HK-2 (cell line): Measurements from ENCODE around the gene POTEC.
"Not testable (repeated sequence)": the region's sequence is repeated elsewhere in the genome, so short reads cannot be mapped to it uniquely, and the experiment has no call there.

ENCODE experiments used
- DNase-seq: peaks from one replicate; pipeline ENCODE4 v3.0.0-alpha.2; 2018; ENCODE audit not compliant: unreplicated experiment

Gene POTEC

DNA sequence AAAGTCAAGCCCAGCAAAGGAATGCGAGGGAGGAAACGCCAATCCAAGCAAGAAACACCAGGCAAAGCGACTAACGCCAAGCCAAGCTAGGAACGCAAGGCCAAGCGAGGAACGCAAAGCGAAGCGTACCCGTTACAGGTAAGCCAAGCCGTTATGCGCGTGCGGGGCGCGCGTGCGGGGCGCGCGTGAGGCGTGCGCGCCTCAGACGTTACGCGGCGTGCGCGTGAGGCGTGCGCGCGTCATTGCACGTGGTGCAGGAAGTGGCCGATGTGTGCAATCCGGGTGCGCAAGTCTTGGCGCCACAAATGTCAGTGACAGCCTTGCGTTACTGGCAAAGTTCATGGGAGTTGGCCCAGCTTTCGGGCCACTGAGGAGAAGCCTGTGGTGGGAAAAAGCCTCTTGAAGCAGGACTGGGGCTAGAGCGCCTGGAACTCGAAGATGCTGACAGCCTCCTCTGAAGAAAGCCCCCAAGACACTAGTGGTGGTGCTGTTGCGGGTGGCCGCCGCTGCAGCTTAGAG lies at the start of gene POTEC:
Gene POTEC, minus strand, starts transcription at position 155 of the 519 bp plus-strand sequence. CDS start 454 bp downstream, outside the sequence.
- DNase-seq = not testable (repeated sequence)

DNA sequence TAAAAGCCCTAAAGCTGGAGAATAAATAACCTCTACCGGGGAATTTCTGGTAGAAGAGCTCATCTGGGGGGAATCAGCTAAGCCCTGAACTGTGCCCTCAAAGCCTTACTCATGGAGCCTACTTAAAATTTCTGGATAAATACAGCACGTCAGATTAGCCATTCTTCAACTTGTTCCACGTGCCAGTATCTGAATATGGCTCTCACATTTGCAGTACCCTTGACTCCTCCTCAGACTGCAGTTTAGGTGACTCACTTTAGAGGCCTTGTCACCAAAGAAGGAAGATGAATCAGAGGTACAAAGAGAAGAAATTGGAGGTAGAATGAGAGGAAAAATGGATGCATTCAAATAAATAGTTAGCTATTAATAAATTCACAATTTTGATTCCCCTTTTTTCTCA lies 34.6 kb upstream of the POTEC start:
- peak; percentile 15 for DNase-seq

GRCh38 chr18:14559502-14559901 lies 16.1 kb upstream of the POTEC start:
- DNase-seq = not testable (repeated sequence)

GRCh38 chr18:14531659-14532058 lies 11.7 kb downstream of the POTEC start:
- DNase-seq = not testable (repeated sequence)

DNA sequence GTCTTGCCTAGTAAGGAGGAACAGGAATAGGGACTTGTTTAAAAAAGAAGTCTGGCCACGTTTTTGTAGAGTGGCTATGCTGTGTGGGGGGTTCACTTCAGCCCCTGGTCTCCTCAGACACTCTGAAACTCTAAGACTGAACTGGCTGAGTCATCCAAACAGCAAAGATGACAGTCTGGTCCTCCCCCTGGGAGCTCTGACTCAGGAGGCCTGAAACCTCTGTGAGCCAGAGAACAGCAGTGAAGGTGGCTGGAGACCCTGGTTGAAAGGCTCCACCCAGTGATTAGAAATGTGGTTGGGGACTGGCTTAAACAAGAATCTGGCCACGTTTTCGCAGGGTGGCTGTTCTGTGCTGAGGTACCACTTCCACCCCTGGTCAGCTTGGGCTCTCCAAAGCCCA lies 32.7 kb downstream of the POTEC start:
- peak; percentile 10 for DNase-seq

- not testable (repeated sequence) for DNase-seq
Measured at GRCh38 chr18:14503691-14504090, 39.7 kb downstream of the POTEC start.

DNA sequence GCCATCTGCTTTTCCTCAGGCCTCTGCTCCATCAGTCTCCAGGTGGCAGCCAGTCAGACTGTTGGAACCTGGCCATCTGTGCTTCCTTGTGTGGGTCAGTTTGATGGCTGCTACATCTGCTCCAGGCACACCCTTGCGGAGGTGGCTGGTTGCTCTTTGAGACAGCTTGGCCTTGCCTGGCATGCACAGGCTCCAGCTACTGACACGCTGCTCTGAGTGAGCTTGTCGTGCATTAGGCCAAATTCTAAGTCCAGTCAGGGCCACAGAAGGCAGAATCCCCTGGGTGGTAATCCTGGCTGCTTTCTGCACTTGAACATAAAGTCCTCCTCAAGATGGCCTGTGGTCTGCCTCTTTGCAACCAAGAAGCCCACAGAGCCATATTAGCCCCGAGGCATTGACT lies 41.5 kb downstream of the POTEC start:
- DNase-seq = not testable (repeated sequence)

DNA sequence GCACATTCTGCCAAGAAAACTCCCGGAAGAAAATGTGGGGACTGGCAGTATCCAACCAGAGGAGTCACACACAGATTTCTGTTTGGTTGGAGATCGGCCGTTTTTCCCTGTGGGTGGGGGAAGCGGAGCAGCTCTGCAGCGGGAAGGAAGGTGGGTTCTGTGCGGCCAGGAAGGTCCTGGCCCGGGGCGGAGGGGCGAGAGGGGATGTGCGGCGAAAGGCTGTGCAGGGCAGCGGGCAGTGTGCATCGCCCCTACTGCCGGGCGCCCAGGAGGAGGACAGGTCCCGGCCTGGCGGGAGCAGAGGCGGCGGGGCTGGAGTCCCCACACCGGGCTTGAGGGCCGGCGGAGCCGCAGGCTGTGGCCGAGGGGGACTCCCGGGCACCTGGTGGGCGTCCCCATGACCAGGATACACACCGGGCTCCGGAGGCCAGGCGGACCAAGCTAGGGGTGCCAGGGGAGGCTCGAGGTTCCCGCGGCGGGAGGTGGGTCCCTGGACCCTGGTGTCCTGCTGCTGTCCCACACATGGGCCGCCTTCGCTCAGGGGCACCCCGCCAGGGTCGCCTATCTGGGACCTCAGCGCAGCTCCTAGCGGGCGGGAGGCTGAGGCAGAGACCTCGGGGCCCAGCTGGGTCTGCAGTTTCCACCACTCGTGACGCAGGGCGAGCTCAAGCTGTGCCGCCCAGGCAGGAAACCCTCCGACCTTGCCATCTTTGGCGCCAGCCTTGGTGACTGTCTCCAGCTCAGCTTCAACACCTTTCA lies 54.0 kb downstream of the POTEC start:
- not testable (repeated sequence) for DNase-seq

DNA sequence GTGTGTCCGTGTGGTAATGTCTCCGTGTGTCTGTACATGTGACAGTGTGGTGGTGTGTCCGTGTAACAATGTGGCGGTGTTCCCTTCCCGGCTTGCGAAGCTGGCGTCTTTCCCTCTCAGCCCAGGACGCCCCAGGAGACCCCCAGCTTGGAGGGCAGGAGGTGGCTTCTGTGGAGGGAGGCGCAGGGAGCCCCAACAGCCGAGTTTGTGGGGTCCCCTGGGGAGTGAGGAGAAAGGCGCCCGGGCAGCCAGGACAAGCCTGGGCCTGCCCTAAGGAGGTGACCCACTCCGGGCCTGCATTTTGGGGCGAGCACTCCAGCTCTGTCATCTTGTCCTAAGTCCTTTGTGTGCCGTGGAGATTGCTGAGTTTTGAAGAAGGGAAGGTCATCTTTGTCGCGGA lies 54.6 kb downstream of the POTEC start:
- DNase-seq = not testable (repeated sequence)

DNA sequence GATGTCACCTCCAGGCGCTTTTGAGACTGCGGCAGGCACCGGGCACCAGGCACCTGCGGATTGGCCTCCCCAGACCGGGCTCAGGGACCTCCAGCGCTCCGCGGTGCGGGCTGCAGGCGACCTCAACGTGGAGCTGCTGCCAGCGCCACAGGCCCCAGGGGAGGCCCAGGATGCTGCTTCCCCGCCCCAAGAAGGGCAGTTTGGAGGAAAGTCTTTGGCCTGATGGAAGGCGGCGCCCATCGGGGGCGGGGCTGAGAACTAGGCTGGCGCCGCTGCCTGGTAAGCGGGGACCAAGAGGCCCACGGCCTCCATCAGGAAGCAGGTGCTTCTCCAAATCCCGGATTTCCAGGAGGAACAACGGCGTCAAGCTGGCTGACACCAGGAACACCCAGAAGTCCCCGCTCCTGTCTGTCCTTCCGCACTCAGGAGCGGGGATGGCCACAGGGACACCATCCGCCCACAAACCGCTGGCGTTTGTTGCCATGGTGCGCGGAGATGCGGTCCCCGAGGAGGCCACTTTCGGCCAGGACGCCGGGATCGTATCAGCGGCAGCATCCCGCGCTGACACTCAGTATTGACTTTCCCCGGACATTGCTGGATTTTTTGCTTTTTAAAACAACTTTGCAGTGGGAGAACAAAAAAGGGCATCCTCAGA lies 56.3 kb downstream of the POTEC start:
- DNase-seq = not testable (repeated sequence)

DNA sequence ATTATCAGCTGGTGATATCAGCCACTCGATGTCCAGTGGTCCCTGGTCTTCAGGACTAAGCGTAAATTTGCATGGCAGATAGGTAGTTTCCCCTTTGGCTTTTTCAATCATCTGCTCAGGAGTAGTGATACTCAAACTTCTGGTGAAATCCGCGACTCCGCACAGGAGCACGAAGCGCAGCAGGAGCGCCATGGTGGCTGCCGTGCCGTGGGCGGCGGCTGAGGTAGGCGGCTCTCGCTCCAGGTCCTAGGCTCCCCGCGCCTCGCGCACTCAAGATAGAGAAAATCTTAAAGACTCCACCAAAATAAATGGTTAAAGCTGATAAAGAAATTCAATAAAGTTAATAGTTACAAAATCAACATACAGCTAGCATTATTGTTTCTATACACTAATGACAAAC lies 64.3 kb downstream of the POTEC start:
- DNase-seq = not testable (repeated sequence)

DNA sequence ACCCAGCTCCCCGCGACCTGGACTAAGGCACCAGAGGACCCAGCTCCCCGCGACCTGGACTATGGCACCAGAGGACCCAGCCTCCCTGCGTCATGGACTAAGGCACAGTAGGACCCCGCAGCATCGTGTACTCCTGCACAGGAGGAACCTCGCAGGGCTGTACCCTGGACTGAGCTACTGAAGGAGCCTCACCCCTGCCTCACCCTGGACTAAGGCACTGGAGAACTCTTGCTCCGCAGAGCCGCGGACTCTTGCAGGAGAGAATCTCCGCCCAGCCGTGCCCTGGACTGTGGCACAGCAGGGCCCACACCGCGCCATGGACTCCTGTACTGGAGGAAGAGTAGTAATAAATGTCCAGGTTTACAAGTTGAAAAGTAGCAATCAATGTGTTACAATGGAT lies 67.9 kb downstream of the POTEC start:
- not testable (repeated sequence) for DNase-seq

DNA sequence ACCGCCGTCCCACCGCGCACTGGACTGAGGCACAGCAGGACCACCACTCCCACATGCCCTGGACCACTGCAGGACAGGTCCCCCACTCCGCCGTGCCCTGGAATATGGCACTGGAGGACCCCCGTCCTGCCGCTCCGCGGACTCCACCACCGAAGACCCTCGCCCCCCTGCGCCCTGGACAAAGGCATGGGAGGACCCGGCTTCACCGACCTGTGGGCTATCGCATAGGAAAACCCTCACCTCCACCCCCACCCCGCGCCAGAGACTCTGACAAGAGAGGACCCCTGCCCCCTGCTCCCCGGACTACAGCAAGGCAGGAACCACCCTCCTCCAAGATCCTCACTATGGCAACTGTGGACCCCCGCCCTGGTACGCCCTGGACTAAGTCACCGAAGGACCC lies 68.6 kb downstream of the POTEC start:
- not testable (repeated sequence) for DNase-seq

- DNase-seq = not testable (repeated sequence)
Measured at GRCh38 chr18:14474007-14474720, 69.2 kb downstream of the POTEC start.

DNA sequence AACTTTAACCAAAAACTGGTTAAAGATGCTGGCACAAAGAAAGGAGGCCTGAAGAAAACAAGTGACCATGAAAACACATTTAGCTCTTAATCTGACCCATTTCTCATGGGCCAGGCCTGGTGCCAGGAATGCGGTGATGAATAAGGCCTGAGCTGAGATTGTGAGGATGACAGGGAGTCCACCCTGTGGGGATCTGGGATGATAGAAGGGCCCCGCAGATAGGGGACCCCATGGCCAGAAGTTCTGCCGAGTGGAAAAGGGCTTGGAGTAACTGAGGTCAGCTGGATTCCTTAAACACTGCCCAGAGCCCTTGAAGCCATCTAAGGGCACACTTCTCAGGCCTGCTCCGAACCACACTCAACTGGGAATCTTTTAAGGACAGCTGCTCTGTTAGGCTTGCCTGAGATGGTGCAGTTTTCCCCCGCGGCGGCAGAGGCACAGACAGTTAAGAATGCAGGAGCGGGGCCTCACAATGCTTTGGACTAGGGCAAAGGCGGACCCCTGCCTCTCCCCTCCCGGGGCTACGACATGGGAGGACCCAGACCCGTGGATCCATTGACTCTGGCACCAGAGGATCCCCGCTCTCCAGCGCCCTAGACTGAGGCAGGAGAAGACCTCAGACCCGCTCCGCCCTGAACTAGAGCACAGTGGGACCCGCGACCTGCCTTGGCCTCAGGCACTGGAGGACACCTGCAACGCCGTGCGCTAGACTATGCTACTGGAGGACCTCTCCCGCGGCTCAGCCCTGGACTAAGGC lies 70.0 kb downstream of the POTEC start:
- not testable (repeated sequence) for DNase-seq

GRCh38 chr18:14471286-14471685 lies 72.1 kb downstream of the POTEC start:
- not testable (repeated sequence) for DNase-seq

DNA sequence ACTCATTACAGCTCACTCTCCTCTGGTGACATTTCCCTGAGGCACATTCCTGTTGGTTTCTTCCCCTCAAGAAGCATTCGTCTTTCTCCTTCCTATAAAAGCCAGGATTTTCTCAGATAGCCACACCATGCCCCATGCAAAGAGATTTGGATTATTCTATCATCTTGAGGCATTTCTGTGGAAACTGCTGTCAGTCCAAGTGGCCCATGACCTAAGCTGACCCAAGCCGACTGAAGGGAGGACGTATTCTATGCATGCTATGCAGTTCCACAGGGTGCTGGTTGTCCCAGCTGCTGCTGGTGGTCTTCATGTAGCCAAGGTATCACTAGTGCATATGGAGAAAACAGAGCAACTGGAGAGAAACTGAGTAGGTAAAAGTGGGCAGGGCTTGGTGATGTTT lies 73.0 kb downstream of the POTEC start:
- DNase-seq = peak; percentile 12

- peak; percentile 31 for DNase-seq
Measured at GRCh38 chr18:14470046-14470445, 73.4 kb downstream of the POTEC start.

- not testable (repeated sequence) for DNase-seq
Measured at GRCh38 chr18:14465989-14466388, 77.4 kb downstream of the POTEC start.
